Activated CD4-positive, CD25-positive, alpha-beta regulatory T cell treated with anti-CD3 and anti-CD28 coated beads, Interleukin-2, amount 50 U/mL, for 72 hours (primary cell): ENCODE results near the gene ROCK1.

Experiments used
- DNase-seq: peaks from one replicate; pipeline ENCODE4 v3.0.0; 2021

The ROCK1 gene

DNA sequence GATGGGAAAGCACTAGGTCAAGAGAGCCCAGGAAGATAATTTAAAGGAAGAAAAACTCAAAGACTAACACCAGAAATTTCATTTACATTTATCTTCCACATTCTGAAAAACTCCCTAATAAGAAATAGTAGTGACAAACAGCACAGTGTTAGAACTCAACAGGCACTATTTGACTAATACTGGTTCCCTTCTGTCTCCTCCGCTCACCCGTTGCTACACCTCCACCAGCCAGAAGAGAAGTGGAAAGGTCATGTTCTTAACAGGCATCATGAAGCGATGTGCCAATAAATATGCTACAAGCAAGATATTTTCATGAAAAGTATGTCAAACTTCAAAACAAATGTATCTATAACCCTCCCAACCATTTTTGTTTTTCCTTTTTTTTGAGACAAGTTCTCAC is 5.7 kb downstream of the ROCK1 start:
- DNase-seq: no peak

DNA sequence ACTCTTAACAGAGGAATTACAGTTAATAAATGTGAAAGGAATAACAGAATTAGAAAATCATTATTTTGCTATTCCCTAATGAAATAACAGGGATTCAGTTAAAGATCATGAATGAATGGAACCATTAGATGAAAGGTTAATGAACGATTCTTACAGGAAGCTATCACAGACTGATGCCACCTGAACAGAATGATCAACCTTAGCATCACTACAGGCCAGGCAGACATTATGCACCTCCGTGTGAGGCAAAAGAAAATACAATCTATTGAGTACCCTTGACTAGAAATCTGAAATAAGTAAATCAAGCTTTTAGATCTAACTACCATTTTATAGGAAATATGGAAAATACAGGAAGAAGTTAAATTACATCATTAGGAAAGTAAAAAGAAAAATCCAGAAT is 10.4 kb downstream of the ROCK1 start:
- no peak for DNase-seq

DNA sequence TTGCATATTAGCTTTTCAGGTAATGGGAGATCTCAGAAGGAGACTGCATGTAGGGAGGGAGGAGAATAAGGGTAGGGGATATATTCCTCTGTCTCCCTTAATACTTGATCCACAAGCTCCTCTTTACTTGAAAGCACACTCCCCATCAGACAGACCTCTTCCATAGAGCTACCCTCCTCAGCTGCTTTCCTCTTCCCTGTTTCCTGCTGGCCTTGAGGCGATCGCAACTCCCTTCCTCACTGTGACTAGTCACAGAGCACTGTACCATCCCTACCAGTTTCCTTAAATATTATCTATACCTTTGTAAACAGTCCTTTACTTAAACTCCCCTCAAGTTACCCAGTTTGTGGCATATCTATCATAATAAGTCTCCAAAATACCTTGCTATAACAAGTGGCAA is 10.9 kb downstream of the ROCK1 start:
- DNase-seq: no peak

DNA sequence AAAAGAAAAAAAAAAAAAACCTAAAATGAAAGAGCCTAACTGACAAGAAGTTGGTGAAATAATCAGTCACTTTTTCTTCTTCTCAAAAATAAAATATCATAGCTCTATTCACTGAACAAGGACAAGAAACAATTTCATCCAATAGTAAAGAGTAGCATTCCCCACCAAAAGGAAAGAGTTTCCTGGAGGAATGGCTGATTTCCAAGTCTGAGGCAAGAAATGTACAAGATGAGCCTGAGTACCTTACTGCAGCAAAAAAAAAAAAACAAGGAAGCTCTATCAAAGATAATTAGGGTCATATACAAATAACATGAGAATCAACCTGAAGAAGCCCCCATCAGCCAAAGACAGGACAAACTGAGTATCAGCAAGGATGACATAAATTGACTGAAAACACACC is 11.5 kb downstream of the ROCK1 start:
- no peak for DNase-seq

DNA sequence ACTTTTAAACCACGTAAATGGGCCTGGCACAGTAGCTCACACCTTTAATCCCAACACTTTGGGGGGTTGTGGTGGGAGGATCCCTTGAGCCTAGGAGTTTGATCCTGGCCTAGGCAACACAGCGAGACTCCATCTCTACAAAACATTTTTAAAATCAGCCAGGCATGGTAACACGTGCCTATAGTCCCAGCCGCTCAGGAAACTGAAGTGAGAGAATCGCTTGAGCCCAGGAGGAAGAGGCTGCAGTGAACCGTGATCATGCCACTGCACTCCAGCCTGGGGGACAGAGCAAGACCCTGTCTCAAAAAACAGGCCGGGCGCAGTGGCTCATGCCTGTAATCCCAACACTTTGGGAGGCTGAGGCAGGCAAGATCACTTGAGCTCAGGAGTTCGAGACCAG is 12.2 kb downstream of the ROCK1 start:
- DNase-seq: no peak

DNA sequence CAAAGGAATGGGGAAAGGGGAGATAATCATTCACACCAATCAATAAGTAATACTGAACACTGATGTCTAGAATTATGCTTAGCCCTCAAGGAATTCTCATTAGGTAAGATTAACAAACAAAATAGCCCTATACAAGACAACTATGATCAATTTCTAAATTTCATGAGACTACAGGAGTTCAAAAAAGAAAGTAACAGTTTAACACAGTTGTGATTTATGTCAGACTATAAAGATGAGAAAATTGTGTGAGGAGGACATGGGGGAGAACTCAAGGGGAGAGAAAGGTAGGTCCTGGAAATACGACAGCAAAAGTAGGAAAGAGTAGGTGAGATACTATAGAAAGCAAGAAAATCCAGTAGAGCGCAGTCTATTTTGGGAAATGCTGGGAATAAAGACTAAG is 14.9 kb downstream of the ROCK1 start:
- no peak for DNase-seq

DNA sequence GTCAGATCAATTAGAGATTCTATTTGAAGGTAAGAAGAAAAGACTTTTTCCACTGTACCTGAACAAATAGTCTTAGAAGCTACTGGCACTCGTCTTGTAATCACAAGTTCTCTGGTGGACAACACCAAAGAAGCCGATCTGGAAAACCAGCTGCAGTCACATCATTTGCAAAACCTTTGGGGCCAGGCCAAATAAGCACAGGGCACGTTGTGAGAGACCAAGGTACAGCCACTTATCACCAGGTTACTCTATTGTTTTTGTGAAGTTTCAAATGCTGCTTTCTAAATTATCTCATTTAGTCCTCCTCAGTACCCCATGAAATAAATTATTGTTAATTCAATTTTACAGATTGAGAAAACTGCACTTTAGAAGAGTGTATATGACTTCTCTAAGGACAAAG is 18.5 kb downstream of the ROCK1 start:
- DNase-seq: no peak

DNA sequence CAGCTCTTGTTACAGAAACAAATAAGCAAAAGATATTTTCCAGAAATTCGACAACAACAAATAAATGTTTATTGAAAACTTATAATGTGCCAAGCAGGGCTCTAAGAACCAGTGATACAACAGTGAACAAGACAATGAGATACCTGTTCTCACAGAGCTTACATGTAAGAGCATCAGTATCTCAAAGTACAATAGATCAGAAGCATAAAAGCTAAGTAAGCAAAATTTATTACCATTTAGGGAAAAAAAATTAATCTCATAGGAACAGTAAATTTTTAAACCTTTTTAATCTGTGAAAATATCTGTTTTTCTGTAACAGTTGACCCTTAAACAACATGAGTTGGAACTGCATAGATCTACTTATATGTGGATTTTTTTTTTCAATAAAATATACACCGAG is 20.9 kb downstream of the ROCK1 start:
- DNase-seq: no peak

DNA sequence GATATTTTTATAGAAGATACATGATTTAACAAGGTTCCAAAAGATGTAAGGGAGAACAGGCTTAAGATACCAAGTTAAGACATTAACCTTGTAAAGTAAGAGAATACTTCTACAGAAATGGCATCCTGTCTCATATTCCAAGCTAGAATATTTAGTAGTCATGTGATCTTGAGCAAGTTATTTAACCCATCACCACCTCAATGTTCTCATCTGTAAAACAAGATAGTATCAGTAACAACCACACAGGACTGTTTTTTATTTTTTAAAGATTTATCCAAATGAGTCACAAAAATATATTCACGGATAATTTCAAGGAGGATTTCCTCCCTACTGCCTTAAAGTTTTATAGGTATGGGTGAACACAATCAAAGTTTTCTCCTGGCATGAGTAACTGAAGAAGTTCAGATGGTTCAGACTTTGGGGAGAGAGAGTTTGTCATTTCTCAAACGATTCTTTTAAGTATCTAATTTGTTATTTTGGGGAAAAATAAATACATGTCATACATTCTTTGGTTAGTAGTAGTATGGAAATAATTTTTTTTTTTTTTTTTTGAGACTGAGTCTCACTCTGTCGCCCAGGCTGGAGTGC is 25.9 kb downstream of the ROCK1 start:
- DNase-seq: no peak

DNA sequence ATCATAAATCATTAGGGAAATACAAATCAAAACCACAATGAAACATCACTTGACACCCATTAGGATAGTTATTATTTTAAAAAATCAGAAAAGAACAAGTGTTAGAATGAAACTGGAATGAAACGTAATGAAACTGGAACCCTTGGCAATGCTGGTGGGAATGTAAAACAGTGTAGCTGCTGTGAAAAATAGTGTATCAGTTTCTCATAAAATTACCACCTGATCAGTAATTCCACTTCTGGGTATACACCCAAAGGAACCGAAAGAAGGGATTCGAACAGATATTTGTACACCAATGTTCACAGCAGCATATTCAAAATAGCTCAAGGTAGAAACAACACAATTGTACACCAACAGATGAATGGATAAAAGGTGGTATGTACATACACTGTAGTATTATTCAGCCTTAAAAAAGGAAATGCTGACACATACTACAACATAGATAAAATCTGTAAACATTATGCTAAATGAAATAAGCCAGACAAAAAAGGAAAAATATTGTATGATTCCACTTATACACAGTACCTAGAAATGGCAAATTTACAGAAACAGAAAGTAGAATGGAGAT is 27.0 kb downstream of the ROCK1 start:
- DNase-seq: no peak

DNA sequence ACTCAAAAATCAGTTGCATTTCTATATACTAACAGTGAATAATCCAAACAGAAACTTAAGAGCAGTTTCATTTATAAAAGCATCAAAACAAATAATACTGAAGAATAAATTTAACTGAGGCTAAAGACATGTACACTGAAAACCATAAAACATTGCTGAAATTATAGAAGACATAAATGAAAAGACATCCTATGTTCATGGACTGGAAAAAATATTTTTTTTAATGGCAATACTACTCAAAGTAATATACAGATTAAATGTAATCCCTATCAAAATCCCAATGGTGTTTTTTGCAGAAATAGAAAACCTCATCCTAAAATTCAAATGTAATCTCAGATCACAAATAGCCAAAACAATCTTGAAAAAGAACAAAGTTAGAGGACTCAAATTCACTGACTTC is 28.6 kb downstream of the ROCK1 start:
- DNase-seq: no peak

DNA sequence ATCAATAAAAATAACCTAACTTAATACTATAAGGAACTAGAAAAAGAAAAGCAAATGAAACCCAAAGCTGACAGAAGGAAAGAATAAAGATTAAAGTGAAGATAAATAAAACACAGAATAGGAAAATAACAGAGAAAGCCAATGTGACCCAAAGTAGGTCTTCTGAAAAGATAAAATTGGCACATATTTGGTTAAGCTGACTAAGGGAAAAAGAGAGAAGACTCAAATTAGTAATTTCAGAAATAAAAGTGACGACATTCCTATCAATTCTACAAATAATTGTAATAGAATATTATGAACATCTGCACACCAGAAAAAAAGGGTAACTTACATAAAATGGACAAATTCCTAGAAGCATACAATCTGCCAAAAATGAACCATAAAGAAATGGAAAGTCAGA is 30.2 kb downstream of the ROCK1 start:
- DNase-seq: no peak

DNA sequence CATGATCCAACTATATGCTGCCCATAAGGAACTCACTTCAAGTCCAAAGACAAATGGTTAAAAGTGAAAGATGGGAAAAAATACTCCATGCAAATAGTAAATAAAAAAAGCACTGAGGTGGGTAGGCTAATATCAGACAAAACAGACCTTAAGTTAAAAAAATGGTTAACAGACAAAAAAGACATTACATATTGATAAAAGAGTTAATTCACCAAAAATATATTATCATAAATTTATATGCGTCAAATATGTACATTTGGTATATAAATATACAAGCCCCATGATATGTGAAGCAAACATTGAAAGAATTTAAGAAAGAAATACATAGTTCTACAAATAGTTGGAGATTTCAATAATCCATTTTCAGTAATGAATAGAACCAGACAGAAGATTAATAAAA is 31.0 kb downstream of the ROCK1 start:
- no peak for DNase-seq

DNA sequence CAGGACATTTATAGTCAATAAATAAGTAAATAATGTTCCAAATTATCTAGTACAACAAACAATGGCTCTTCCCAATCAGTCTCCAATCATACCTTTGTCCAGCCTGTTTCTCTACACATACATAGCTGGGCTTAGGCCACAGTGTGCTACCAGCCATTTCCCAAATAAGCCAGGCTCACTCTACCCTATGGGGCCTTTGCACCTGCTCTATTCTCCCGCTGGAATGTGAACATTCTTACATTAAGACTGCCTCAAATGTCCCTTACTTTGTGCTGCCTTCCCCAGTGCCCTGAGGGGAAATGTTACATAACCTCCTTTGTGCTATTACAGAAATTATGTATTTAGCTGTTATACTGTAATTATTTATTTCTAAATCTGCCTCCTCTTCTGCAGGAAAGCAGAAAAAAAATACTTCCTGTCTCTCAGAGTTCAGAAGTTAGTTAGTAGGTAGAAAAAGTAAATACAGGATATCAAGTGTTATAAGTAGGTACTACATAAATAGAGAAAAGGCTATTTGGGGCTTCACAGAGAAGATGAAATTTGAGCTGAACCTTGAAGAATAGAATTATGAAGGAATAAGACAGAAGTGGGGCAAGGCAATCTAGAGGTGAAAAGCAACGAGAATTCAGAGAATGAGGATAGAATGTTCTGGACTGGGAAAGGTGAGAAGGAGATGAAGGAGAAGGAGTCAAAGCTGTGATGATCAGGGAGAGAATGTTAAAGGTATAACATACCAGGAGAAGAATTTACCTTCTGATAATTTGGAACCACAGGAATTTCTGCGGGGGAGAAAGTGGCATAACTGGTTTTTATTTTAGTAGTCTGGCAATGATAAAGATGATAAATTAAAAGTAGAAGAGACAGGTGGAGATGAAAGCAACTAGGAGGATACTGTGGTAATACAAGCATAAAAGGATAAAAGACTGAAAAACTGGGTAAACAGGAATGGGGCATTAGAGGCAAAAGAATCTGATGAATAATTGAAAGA is 37.0 kb downstream of the ROCK1 start:
- DNase-seq: no peak

DNA sequence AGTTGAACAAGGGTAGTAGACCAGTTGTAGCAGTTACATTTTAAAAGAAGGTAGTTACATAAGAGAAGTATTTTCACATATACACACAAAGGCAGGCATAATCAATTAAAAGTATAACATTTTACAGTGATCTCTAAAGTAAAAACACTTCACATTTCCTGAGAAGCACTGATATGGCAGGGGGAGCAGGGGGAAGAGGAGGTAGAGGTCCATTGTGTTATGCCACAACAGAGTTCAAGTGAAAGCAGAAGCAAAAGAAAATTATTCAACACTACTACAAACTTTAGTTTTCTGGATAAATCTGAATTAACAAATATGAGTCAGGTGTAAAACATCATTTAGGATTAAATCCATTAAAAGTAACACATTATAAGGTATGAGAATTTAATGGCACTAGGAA is 38.4 kb downstream of the ROCK1 start:
- DNase-seq: no peak

DNA sequence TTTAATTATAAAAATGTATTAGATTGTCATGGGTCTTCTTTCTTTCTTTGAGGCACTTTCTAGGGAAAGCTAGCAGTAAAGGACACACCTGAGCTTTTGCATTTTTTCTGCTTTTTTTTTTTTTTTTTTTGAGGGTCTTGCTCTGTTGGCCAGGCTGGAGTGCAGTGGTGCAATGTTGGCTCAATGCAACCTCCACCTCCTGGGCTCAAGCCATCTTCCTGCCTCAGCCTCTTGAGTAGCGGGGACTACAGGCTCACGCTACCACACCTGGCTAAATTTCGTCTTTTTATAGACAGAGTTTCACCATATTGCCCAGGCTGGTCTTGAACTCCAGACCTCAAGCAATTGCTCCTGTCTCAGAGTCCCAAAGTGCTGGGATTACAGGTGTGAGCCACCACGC is 40.5 kb downstream of the ROCK1 start:
- no peak for DNase-seq

DNA sequence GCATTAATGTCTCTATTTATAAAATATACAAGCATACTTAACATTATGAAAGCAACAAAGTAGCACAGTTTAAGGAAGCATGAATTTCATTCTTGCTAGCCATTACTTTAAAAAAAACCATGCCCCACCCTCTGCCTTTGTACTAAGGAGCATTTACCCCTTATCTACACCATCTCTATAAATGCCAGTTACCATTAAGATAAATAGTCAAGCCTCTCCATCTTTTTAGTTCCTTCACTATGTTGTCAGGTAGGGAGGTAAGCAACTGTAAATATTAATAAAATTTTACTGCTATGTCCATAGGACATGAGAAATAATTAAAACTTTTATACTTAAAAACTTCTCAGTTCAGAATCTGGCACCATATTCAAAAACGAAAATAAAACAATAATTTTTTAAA is 42.1 kb downstream of the ROCK1 start:
- DNase-seq: no peak

DNA sequence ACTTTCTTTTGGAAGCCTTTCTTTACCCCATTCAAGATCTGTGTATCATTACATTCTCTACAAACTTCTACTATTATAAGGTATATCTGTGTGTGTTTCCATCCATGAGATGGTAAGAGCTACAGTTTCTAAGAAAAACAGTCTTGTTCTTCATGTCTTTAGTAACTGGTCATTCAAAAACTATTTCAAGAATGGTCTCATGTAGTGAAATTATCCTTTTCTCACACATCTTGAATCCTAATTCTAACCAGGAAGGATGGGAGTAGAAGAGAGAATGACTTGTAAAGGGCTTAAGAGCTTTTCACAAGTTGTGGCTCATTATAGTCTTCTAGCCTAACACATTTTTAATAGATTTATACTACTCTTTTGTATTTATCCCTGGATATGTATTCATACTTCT is 47.3 kb downstream of the ROCK1 start:
- DNase-seq: no peak

DNA sequence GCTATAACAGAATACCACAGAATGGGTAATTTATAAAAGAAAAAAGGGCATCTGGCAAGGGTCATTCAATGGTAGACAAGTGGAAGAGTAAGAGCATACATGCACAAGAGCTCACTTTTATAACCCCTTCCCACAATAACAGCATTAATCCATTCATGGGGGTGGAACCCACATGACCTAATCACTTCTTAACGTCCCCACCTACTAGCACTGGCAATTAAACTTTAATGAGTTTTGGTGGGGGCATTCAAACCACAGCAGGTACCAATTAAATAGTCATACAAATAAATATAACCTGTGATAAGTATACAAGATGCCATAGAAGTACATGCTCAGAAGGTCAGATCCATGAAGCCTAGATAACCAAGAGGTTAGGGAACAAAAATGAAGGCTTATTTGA is 48.6 kb downstream of the ROCK1 start:
- no peak for DNase-seq

DNA sequence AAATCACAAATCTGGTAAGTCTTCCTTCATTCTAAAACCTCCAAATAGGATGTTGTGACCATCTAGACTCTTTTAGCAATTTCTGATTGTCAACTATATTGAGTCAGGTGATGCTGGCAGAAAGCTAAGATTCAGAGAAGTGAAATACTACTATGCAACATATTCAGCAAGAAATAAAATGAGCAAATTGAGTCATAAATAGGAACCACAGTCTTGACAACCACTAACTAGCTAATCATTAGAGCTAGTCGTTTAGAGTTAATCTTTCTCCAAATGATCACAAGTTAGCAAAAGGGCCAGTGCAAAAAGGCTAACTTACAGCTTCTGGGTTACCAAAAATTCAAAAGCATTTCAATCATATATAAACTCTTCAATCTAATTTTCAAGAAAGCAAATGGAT is 54.5 kb downstream of the ROCK1 start:
- DNase-seq: no peak

DNA sequence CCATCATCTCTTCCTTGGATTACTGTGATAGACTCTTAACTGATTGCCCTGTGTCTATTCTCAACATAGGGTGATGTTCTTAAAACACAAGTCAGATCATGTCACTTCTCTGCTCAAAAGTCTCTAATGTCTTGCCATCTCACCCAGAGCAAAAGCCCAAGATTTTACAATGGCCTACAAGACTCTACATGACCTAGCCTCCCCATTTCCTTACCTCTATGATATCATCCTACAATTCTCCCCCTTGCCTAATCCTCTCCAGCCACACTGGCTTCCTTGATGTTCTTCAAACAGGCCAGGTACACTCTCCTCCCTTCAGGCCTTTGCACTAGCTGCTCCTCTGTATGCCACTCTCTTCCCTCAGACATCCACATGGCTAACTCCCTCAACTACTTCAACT is 55.1 kb downstream of the ROCK1 start:
- DNase-seq: no peak

DNA sequence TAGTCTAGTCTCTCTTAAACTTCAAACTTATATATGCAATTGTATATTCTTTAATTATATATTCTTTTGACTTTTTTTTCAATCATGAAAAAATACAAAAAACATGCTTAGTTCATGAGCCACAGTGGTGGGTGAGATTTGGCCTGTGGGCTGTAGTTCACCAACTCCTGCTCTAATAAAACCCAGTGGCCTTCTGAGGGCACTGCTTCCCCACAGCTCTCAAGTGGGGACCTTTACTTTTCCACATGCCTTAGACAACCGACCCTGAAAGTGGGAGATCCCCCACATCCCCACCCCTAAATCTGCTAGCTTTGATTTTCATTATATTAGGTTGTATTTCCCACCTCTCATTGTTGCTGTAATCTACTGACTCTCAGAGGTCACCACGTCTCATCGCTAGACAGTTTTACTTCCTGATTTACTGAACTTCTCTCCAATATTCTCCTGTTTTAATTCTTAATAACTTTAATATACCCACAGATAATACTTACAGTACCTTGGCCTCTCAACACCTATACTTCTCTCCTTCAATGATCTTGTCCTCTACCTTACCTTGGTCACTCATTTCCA is 57.3 kb downstream of the ROCK1 start:
- no peak for DNase-seq

DNA sequence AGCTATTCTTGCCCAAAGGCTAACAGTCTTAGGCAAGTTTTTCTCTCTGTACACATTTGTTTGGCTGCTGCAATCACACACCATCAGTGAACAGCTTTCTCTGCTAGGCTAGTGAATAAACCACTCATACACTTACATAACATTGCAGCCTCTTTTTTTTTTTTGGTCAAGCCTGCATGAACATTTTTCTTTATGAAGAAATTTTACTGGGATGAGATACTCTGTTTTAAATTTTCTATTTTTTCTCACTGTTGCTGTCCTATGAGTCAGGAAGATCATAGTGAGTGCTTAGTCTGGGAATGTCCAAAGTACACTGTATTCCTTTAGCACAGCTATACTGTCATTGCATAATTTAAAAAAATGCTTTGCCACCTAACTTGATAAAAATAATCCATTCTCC is 58.5 kb downstream of the ROCK1 start:
- no peak for DNase-seq

DNA sequence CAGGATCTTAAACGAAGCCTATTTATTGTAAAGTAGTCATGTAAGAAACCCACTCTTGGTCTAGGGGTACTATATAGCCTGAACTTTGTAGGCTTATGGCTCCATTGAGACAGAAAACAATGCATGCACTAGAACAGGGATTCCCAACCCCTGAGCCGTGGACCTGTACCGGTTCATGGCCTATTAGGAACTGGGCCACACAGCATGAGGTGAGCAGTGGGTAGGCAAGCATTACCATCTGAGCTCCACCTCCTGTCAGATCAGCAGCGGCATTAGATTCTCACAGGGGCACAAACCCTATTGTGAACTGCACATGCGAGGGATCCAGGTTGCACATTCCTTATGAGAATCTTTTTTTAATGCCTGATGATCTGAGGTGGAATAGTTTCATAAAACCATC is 59.2 kb downstream of the ROCK1 start:
- no peak for DNase-seq
